Measurements from ENCODE around the gene PIK3IP1.
"Not testable (repeated sequence)": the region's sequence is repeated elsewhere in the genome, so short reads cannot be mapped to it uniquely, and the experiment has no call there.

Gene PIK3IP1

DNA sequence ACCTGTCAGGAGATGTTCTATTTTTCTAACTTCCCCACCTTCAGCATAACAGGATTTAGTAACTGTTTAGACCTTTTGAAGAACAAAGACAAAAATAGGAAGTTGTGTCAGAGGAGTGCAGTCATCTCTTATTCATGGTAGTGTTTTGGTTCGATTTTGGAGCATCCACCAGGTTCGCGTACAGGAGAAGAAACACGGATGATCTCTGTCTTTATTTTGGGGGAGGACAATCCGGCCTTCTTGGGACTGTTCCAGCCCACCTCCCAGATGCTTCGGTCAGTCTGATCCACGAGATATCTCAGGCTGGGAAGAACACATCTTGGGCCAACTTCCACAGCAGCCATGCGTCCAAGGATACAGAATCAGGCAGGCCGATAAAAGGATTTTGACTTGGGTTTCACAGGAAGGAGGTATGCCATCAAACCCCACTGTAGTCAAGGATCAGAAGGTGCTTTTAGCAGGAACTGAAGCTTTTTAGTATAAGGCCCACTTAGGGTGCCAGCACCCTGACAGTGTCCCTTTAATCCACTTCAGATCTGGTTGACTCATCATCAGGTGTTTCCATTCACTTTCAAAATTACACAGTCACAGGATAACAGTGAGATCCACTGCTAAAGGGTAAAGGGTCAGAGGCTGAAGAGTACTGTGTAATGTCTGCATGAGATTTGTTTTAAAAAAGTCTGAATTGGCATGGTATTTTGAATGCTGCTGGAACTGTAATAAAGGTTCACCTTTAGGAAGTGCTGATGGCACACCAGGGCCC lies 37.3 kb upstream of the PIK3IP1 start:
- H3K9me3 ChIP-seq (ENCODE audit: control insufficient read depth, insufficient read depth, low read depth, low read length), result no peaks in the 10 kb centered on the region
- peaks cover 93% of the 10 kb centered on the region for H3K36me3 ChIP-seq (ENCODE audit: control insufficient read depth, insufficient read depth, low read length)

DNA sequence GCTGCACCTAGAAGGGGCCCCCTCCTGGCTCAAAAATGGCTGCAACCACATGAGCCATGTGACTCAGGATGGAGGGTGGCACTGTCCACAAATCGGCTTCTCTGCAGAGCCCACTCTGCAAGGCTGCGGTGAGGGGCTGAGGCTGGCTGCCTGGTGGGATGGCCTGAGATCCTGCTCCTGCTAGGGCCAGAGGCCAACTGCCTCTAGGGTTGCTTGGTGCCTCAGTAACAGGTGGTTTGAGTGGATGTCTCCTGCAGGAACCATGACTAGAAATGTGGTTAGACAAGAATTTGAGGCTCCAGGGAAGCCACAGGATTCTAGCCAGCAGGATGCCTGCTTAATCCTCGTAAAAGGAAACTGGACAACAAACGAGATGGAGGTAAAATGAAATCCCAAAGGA lies 36.7 kb upstream of the PIK3IP1 start:
- Histone ChIP-seq H3K27me3 (ENCODE audit: control insufficient read depth, insufficient read depth, low read length) (no peaks in the 10 kb centered on the region), H3K27ac (ENCODE audit: low read depth, low read length) (no peak overlapping the region), H3K9me3 (ENCODE audit: control insufficient read depth, insufficient read depth, low read depth, low read length) (no peaks in the 10 kb centered on the region), H3K4me3 (ENCODE audit: low read depth, low read length) (no peak overlapping the region), H3K4me1 (ENCODE audit: control insufficient read depth, insufficient read depth, low read length) (peaks cover 6% of the 10 kb centered on the region; the same call in 1 of the 2 replicates), H3K9ac (ENCODE audit: low read length) (no peak overlapping the region), H3K36me3 (ENCODE audit: control insufficient read depth, insufficient read depth, low read length) (peaks cover 91% of the 10 kb centered on the region)

More for the DNA sequence above, 37.3 kb upstream of the PIK3IP1 start:
- Histone ChIP-seq H3K4me3 (ENCODE audit: low read depth, low read length) (no peak overlapping the region), H3K9ac (ENCODE audit: low read length) (no peak overlapping the region), H3K27me3 (ENCODE audit: control insufficient read depth, insufficient read depth, low read length) (no peaks in the 10 kb centered on the region), H3K27ac (ENCODE audit: low read depth, low read length) (no peak overlapping the region), H3K4me1 (ENCODE audit: control insufficient read depth, insufficient read depth, low read length) (peaks cover 6% of the 10 kb centered on the region; the same call in 1 of the 2 replicates)

DNA sequence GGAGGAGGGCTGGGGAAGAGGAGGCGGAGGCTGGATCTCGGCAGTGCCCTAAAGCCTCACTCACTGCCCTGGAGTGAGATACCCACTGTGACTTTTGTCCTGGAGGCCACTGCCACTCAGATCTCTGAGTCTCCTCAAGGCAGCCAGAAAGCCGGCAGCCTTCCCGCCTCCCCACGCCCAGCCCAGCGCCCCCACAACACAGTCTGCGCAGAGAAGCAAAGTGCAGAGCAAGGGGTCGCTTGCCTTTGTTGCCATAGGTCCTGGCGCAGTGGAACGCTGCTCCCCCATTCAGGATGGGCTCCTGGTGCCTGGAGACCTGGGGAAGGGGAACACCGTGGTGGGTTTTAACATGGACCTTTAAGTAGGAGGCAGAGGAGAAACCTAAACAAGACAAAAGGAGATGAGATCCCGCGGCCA lies 36.3 kb upstream of the PIK3IP1 start:
- Histone ChIP-seq H3K9me3 (ENCODE audit: control insufficient read depth, insufficient read depth, low read depth, low read length) (no peaks in the 10 kb centered on the region), H3K4me3 (ENCODE audit: low read depth, low read length) (no peak overlapping the region), H3K4me1 (ENCODE audit: control insufficient read depth, insufficient read depth, low read length) (peaks cover 6% of the 10 kb centered on the region; the same call in 1 of the 2 replicates), H3K27me3 (ENCODE audit: control insufficient read depth, insufficient read depth, low read length) (no peaks in the 10 kb centered on the region), H3K27ac (ENCODE audit: low read depth, low read length) (no peak overlapping the region), H3K36me3 (ENCODE audit: control insufficient read depth, insufficient read depth, low read length) (peaks cover 90% of the 10 kb centered on the region), H3K9ac (ENCODE audit: low read length) (no peak overlapping the region)

DNA sequence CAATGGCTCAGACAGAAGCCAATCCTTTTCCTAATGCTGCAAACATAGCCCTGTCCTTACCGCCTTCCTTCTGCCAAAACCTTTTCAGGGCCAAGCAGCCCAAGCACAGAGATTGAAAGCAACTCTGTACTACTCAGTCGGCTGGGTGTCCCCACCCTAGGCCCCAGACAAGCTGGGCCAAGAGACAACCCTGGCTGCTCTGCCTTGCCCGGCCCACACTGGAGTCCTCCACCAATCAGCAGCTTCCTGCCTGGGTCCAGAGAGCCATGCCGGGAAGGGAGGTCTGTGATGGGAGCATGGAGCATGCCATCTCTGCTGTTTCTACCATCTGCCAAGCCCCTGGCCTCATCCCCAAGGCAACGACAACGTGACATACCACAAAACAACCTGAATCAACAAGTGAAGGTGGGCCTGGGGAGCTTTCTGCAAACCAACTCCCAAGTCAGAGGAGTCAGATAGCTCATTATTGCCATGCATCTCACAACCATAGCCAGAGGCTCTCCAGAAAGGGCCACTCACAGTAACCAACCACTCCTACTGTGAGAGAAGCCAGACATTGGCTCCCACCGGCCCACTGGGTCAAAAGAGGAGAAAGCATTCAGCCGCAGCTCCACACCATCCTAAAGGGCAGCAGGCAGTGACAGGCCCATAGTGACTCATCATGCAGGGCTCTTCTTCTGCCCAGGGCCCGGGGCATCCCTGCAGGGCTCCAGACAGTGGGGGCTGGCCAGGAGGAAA lies 35.7 kb upstream of the PIK3IP1 start:
- no peak overlapping the region; the same call in 1 of the 2 replicates for H3K27ac ChIP-seq (ENCODE audit: low read depth, low read length)
- H3K4me3 ChIP-seq (ENCODE audit: low read depth, low read length), result no peak overlapping the region
- H3K4me1 ChIP-seq (ENCODE audit: control insufficient read depth, insufficient read depth, low read length), result peaks cover 6% of the 10 kb centered on the region; the same call in 1 of the 2 replicates
- H3K36me3 ChIP-seq (ENCODE audit: control insufficient read depth, insufficient read depth, low read length), result peaks cover 85% of the 10 kb centered on the region
- no peaks in the 10 kb centered on the region for H3K27me3 ChIP-seq (ENCODE audit: control insufficient read depth, insufficient read depth, low read length)
- no peak overlapping the region for H3K9ac ChIP-seq (ENCODE audit: low read length)
- no peaks in the 10 kb centered on the region for H3K9me3 ChIP-seq (ENCODE audit: control insufficient read depth, insufficient read depth, low read depth, low read length)

DNA sequence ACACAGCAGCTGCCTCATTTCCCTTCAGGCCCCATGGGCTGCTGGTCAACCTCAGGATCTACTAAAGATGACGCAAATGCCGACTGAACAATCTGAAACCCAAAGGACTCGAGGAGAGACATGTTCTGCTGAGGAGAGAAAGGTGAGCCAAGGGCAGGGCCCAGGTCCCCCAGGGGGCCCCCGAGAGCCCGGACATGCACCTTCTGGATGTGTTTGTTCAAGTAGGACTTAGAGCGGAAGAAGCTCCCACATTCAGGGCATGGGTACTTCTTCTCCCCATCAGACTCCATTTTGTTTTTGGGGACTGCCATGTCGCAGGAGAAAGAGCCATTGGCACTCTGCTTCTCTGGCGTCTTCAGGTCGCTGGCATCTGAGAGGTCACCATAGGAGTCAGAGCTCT lies 34.6 kb upstream of the PIK3IP1 start:
- Histone ChIP-seq H3K4me3 (ENCODE audit: low read depth, low read length) (no peak overlapping the region), H3K27me3 (ENCODE audit: control insufficient read depth, insufficient read depth, low read length) (no peaks in the 10 kb centered on the region), H3K9ac (ENCODE audit: low read length) (no peak overlapping the region), H3K27ac (ENCODE audit: low read depth, low read length) (no peak overlapping the region), H3K4me1 (ENCODE audit: control insufficient read depth, insufficient read depth, low read length) (peaks cover 6% of the 10 kb centered on the region; the same call in 1 of the 2 replicates), H3K36me3 (ENCODE audit: control insufficient read depth, insufficient read depth, low read length) (peaks cover 78% of the 10 kb centered on the region), H3K9me3 (ENCODE audit: control insufficient read depth, insufficient read depth, low read depth, low read length) (no peaks in the 10 kb centered on the region)

DNA sequence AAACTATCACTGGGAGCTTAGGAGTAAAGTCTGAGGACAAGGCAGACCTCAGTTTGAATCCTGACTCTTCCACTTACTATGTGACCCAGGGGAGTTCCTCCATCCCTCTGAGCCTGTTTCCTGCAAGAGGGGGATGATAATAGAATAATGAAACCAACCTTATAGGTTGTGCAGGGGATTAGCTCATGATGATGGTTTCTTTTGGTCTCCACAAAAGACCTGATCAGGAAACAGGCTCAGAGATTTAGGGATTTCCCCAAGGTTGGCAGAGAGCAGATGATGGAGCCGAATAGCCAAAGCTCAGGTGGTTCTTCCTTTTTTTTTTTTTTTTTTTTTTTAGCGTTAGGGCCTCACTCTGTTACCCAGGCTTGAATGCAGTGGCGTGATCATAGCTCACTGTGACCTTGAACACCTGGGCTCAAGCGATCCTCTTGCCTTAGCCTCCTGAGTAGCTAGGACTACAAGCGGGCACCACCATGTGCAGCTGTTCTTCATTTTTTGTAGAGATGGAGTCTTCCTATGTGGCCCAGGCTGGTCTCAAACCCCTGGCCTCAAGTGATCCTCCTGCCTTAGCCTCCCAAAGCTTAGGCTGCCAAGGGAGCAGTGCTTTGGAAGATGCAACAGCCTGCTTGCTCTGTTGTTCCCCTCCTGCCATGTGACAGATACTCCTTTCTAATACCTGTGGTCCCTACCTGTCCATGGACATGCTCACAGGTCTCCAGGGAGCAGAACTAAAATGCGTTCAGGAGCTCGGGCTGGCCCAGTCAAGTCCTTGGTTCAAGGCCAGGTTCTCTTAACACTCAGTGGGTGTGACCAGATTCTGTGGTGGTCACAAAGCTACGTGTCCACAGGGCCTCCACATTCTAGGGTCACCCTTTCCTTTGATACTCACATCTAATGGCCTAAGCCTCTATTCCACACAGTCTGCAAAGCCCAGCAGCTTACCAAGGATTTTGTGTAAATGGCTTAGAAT lies 31.6 kb upstream of the PIK3IP1 start:
- no peak overlapping the region for H3K4me3 ChIP-seq (ENCODE audit: low read depth, low read length)

DNA sequence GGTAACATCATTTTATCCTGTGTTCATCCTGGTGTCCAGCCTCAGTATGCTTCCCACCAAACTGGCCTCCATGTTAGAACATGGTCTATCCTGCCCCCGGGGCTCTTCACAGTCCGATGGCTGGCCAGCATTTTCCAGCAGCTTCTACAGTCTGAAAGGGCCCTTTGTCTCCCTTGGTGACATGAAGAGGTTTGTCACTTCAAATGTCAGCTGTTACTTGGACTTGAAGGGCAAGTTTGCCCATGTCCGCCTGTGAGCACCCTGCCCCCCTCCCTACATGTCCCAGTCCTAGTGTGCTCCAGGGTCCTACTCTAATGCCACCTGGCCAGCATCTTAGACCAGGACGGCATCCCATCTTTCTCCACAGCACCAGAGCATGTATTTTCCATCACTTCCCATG lies 29.1 kb upstream of the PIK3IP1 start:
- Histone ChIP-seq H3K9ac (ENCODE audit: low read length) (no peak overlapping the region), H3K27me3 (ENCODE audit: control insufficient read depth, insufficient read depth, low read length) (no peaks in the 10 kb centered on the region), H3K4me3 (ENCODE audit: low read depth, low read length) (no peak overlapping the region), H3K9me3 (ENCODE audit: control insufficient read depth, insufficient read depth, low read depth, low read length) (no peaks in the 10 kb centered on the region), H3K27ac (ENCODE audit: low read depth, low read length) (no peak overlapping the region), H3K36me3 (ENCODE audit: control insufficient read depth, insufficient read depth, low read length) (peaks cover 29% of the 10 kb centered on the region), H3K4me1 (ENCODE audit: control insufficient read depth, insufficient read depth, low read length) (no peaks in the 10 kb centered on the region)

More for the DNA sequence above, 31.6 kb upstream of the PIK3IP1 start:
- Histone ChIP-seq H3K9me3 (ENCODE audit: control insufficient read depth, insufficient read depth, low read depth, low read length) (no peaks in the 10 kb centered on the region), H3K27ac (ENCODE audit: low read depth, low read length) (no peak overlapping the region), H3K9ac (ENCODE audit: low read length) (no peak overlapping the region), H3K4me1 (ENCODE audit: control insufficient read depth, insufficient read depth, low read length) (peaks cover 3% of the 10 kb centered on the region; the same call in 1 of the 2 replicates), H3K27me3 (ENCODE audit: control insufficient read depth, insufficient read depth, low read length) (no peaks in the 10 kb centered on the region), H3K36me3 (ENCODE audit: control insufficient read depth, insufficient read depth, low read length) (peaks cover 52% of the 10 kb centered on the region)

DNA sequence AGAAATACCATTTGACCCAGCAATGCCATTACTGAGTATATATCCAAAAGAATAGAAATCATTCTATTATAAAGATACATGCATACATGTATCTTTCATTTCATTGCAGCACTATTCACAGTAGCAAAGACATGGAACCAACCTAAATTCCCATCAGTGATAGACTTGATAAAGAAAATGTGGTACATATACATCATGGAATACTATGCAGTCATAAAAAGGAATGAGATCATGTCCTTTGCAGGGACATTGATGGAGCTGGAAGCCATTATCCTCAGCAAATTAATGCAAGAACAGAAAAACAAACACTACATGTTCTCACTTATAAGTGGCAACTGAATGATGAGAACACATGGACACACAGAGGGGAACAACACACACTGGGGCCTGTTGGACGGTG lies 21.9 kb upstream of the PIK3IP1 start:
- not testable (repeated sequence) for H3K9ac ChIP-seq (ENCODE audit: low read length); H3K27ac ChIP-seq (ENCODE audit: low read depth, low read length); H3K27me3 ChIP-seq (ENCODE audit: control insufficient read depth, insufficient read depth, low read length); H3K36me3 ChIP-seq (ENCODE audit: control insufficient read depth, insufficient read depth, low read length); H3K9me3 ChIP-seq (ENCODE audit: control insufficient read depth, insufficient read depth, low read depth, low read length); H3K4me3 ChIP-seq (ENCODE audit: low read depth, low read length); H3K4me1 ChIP-seq (ENCODE audit: control insufficient read depth, insufficient read depth, low read length)

DNA sequence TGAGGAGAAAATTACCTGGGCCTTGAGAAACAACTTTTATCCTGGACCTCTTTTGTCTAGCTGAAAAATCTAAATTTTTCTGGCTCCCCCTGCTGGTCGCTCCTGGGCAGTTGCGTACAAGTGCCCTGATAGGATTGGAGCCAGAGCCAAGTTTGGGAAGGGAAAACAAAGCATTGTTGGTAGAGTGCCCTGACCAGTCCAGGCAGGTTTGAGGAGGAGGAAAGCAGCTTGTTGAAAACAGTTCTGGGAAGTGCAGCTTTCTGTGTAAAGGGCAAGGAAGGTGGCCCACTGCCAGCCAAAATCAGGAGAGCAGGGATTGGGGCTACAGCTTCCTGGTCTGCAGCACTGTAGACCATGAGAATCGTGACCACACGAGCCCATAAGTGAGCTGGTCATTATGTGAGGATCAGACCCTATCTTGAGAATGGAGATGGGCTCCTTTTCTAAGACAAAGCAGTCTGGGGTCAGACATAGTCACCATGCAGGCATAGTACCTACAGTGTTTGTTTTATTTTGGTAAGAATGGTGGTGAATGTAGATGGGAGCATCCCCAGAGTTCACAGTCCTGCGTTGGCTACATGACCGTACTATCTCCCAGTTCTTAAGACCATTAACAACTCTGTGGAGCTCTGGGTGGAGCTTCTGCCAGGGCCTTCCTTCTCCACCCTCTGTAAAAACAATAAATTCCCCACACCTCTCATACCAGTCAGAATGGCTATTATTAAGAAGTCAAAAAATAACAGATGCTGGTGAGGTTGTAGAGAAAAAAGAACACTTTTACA lies 21.3 kb upstream of the PIK3IP1 start:
- Histone ChIP-seq H3K4me3 (ENCODE audit: low read depth, low read length) (no peak overlapping the region), H3K36me3 (ENCODE audit: control insufficient read depth, insufficient read depth, low read length) (no peaks in the 10 kb centered on the region), H3K4me1 (ENCODE audit: control insufficient read depth, insufficient read depth, low read length) (peaks cover 5% of the 10 kb centered on the region), H3K9ac (ENCODE audit: low read length) (no peak overlapping the region), H3K27ac (ENCODE audit: low read depth, low read length) (no peak overlapping the region), H3K27me3 (ENCODE audit: control insufficient read depth, insufficient read depth, low read length) (no peaks in the 10 kb centered on the region), H3K9me3 (ENCODE audit: control insufficient read depth, insufficient read depth, low read depth, low read length) (peaks cover 9% of the 10 kb centered on the region)

DNA sequence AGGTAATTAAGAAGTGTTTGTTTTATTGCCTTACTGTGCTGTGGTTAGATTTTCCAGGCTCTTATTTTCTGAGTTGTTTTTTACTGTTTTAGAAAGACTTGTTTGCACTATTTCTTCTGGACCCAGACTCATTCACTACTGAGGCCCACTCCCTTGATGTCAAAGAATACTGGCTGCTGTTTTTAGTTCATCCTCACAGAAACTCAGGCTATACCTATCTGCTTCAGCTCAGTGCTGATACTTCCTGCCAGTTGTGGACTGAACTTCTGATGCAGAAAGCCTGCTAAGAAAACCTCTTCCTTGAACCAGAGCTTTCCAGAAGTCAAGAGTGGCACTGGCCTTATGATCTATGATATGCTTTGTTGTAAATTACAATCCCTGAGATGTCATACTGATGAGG lies 15.9 kb upstream of the PIK3IP1 start:
- H3K4me3 ChIP-seq (ENCODE audit: low read depth, low read length), result no peak overlapping the region
- H3K9me3 ChIP-seq (ENCODE audit: control insufficient read depth, insufficient read depth, low read depth, low read length), result no peaks in the 10 kb centered on the region
- no peaks in the 10 kb centered on the region for H3K4me1 ChIP-seq (ENCODE audit: control insufficient read depth, insufficient read depth, low read length)
- H3K9ac ChIP-seq (ENCODE audit: low read length), result no peak overlapping the region
- no peaks in the 10 kb centered on the region for H3K27me3 ChIP-seq (ENCODE audit: control insufficient read depth, insufficient read depth, low read length)
- H3K27ac ChIP-seq (ENCODE audit: low read depth, low read length), result no peak overlapping the region
- no peaks in the 10 kb centered on the region for H3K36me3 ChIP-seq (ENCODE audit: control insufficient read depth, insufficient read depth, low read length)

All from HUES6 (cell line).